ENCODE data around the gene NOL4L. TPM values are rescaled to one million over a fixed set of nuclear protein-coding genes. Genes with fewer than 3 reads are reported as not detected.

The NOL4L gene
- total and polyA plus RNA-seq, 2 experiments from 2014 or later, result 38.8 to 39.2 TPM

DNA sequence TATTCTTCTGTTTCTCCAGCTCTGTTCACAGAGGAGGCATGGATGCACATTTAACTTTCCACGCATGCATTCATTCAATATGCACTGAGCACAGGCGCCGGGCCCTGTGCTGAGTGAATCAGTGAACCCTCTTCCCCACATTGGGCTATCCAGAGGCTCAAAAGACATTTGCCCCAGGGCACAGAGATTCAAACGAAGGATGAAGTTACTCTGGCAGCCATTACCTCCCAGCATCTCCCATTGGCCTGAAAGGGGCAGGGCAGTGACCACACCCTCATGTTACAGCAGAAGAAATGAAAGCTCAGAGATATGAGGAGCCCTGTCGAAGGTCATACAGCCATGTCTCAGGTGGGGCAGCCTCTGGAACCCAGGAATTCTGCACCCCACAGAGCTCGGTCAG is 26.7 kb upstream of the NOL4L start:
- H3K36me3 Mint-ChIP-seq (ENCODE audit: low read depth), result no peaks in the 10 kb centered on the region
- ATAC-seq (no peak), DNase-seq (ENCODE audit: low spot score) (no peak)
- Histone ChIP-seq H3K27me3 (ENCODE audit: insufficient read depth) (no peaks in the 10 kb centered on the region), H3K9me2 (ENCODE audit: insufficient read depth) (peaks cover 11% of the 10 kb centered on the region), H3K79me2 (replicated peaks; ENCODE audit: insufficient read depth) (no peaks in the 10 kb centered on the region), H3K4me2 (no peak overlapping the region), H3F3A (replicated peaks; ENCODE audit: low read depth) (0 out of 2 replicates have a peak, but pooled peaks cover 7% of the 10 kb centered on the region), H3K4me3 (no peak overlapping the region), H3K36me3 (ENCODE audit: insufficient read depth) (no peaks in the 10 kb centered on the region), H3K27ac (ENCODE audit: low read depth) (no peak overlapping the region), H3K4me1 (ENCODE audit: insufficient read depth) (peaks cover 11% of the 10 kb centered on the region; the same call in 1 of the 2 replicates), H4K20me1 (replicated peaks; ENCODE audit: insufficient read depth) (no peaks in the 10 kb centered on the region), H2AFZ (peak overlapping the region; percentile 72; the same call in 1 of the 2 replicates)
- H3K27me3 Mint-ChIP-seq (ENCODE audit: insufficient read depth, low read depth, poor library complexity), result peaks cover 11% of the 10 kb centered on the region
- peaks cover 10% of the 10 kb centered on the region for H3K4me1 Mint-ChIP-seq
- no peaks in the 10 kb centered on the region; the same call in 2 of the 3 replicates for H3K9me3 Mint-ChIP-seq
- H3K4me3 Mint-ChIP-seq, result no peak overlapping the region
- no peak overlapping the region for H3K27ac Mint-ChIP-seq
- no peak for TF ChIP-seq REST (IDR thresholded peaks at IDR 0.05; ENCODE audit: unreplicated experiment)
- TF ChIP-seq, protein P1, sequence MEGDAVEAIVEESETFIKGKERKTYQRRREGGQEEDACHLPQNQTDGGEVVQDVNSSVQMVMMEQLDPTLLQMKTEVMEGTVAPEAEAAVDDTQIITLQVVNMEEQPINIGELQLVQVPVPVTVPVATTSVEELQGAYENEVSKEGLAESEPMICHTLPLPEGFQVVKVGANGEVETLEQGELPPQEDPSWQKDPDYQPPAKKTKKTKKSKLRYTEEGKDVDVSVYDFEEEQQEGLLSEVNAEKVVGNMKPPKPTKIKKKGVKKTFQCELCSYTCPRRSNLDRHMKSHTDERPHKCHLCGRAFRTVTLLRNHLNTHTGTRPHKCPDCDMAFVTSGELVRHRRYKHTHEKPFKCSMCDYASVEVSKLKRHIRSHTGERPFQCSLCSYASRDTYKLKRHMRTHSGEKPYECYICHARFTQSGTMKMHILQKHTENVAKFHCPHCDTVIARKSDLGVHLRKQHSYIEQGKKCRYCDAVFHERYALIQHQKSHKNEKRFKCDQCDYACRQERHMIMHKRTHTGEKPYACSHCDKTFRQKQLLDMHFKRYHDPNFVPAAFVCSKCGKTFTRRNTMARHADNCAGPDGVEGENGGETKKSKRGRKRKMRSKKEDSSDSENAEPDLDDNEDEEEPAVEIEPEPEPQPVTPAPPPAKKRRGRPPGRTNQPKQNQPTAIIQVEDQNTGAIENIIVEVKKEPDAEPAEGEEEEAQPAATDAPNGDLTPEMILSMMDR (conservative IDR thresholded peaks at IDR 0.05; ENCODE audit: low read depth in 2 of 2), result no peak
- TF ChIP-seq ZNF114 (CRISPR knock-in tag; IDR thresholded peaks at IDR 0.05), result no peak
- TF ChIP-seq NANOG (IDR thresholded peaks at IDR 0.05; ENCODE audit: borderline replicate concordance), result no peak
- TF ChIP-seq POLR2AphosphoS5 (IDR thresholded peaks at IDR 0.05; ENCODE audit: low read depth), result no peak
- no peak for TF ChIP-seq STAT1 (IDR thresholded peaks at IDR 0.05; ENCODE audit: unreplicated experiment)
- TF ChIP-seq EZH2phosphoT487 (IDR thresholded peaks at IDR 0.05; ENCODE audit: unreplicated experiment), result no peak
- TF ChIP-seq JUNB (IDR thresholded peaks at IDR 0.05; ENCODE audit: unreplicated experiment), result no peak
- TF ChIP-seq, protein P2, sequence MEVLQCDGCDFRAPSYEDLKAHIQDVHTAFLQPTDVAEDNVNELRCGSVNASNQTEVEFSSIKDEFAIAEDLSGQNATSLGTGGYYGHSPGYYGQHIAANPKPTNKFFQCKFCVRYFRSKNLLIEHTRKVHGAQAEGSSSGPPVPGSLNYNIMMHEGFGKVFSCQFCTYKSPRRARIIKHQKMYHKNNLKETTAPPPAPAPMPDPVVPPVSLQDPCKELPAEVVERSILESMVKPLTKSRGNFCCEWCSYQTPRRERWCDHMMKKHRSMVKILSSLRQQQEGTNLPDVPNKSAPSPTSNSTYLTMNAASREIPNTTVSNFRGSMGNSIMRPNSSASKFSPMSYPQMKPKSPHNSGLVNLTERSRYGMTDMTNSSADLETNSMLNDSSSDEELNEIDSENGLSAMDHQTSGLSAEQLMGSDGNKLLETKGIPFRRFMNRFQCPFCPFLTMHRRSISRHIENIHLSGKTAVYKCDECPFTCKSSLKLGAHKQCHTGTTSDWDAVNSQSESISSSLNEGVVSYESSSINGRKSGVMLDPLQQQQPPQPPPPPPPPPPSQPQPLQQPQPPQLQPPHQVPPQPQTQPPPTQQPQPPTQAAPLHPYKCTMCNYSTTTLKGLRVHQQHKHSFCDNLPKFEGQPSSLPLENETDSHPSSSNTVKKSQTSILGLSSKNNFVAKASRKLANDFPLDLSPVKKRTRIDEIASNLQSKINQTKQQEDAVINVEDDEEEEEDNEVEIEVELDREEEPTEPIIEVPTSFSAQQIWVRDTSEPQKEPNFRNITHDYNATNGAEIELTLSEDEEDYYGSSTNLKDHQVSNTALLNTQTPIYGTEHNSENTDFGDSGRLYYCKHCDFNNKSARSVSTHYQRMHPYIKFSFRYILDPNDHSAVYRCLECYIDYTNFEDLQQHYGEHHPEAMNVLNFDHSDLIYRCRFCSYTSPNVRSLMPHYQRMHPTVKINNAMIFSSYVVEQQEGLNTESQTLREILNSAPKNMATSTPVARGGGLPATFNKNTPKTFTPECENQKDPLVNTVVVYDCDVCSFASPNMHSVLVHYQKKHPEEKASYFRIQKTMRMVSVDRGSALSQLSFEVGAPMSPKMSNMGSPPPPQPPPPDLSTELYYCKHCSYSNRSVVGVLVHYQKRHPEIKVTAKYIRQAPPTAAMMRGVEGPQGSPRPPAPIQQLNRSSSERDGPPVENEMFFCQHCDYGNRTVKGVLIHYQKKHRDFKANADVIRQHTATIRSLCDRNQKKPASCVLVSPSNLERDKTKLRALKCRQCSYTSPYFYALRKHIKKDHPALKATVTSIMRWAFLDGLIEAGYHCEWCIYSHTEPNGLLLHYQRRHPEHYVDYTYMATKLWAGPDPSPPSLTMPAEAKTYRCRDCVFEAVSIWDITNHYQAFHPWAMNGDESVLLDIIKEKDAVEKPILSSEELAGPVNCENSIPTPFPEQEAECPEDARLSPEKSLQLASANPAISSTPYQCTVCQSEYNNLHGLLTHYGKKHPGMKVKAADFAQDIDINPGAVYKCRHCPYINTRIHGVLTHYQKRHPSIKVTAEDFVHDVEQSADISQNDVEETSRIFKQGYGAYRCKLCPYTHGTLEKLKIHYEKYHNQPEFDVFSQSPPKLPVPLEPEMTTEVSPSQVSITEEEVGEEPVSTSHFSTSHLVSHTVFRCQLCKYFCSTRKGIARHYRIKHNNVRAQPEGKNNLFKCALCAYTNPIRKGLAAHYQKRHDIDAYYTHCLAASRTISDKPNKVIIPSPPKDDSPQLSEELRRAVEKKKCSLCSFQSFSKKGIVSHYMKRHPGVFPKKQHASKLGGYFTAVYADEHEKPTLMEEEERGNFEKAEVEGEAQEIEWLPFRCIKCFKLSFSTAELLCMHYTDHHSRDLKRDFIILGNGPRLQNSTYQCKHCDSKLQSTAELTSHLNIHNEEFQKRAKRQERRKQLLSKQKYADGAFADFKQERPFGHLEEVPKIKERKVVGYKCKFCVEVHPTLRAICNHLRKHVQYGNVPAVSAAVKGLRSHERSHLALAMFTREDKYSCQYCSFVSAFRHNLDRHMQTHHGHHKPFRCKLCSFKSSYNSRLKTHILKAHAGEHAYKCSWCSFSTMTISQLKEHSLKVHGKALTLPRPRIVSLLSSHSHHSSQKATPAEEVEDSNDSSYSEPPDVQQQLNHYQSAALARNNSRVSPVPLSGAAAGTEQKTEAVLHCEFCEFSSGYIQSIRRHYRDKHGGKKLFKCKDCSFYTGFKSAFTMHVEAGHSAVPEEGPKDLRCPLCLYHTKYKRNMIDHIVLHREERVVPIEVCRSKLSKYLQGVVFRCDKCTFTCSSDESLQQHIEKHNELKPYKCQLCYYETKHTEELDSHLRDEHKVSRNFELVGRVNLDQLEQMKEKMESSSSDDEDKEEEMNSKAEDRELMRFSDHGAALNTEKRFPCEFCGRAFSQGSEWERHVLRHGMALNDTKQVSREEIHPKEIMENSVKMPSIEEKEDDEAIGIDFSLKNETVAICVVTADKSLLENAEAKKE (CRISPR knock-in tag; IDR thresholded peaks at IDR 0.05), result no peak
- TF ChIP-seq ZNF331 (CRISPR knock-in tag; IDR thresholded peaks at IDR 0.05; ENCODE audit: low read depth), result no peak
- no peak for TF ChIP-seq CREB1 (CRISPR knock-in tag; IDR thresholded peaks at IDR 0.05; ENCODE audit: low read depth)

All from GM23338 (cell line).